Liver (tissue), 3 donors: ENCODE data around the gene HLA-DRA.

Experiments
- GABPA ChIP-seq, 2 donors: IDR thresholded peaks in 1 of 2; conservative IDR thresholded peaks in 1 of 2; 2 replicates each; pipeline ENCODE4 v1.6.1; 2016; ENCODE audit warnings: antibody characterized with exemption in 2 of 2, mild to moderate bottlenecking in 1 of 2, moderate library complexity in 1 of 2
- JUND ChIP-seq, 2 donors: IDR thresholded peaks; 2 replicates each; pipeline ENCODE4 v1.6.1; 2016; ENCODE audit warnings: antibody characterized with exemption in 2 of 2
- MAX ChIP-seq: IDR thresholded peaks from 2 replicates; pipeline ENCODE4 v1.6.1; 2016; ENCODE audit warnings: antibody characterized with exemption
- RXRA ChIP-seq, 2 donors: IDR thresholded peaks; 2 replicates each; pipeline ENCODE4 v1.6.1; 2017 to 2018; ENCODE audit warnings: antibody characterized with exemption in 2 of 2, mild to moderate bottlenecking in 1 of 2
- ZBTB33 ChIP-seq: IDR thresholded peaks from 2 replicates; pipeline ENCODE4 v1.6.1; 2016; ENCODE audit warnings: antibody characterized with exemption
- TF ChIP-seq, protein P1 (sequence below): fragments of 150-350 bp; IDR thresholded peaks from 2 replicates; pipeline ENCODE4 v1.5.1; 2017; ENCODE audit warnings: improper control_type of control experiment, low read depth, low read length; ENCODE audit not compliant: missing input control
- TF ChIP-seq, protein P2 (sequence below): IDR thresholded peaks from 2 replicates; pipeline ENCODE4 v1.6.1; 2016; ENCODE audit warnings: antibody characterized with exemption
- TF ChIP-seq, protein P3 (sequence below): IDR thresholded peaks from 2 replicates; pipeline ENCODE4 v1.6.1; 2016; ENCODE audit warnings: antibody characterized with exemption, mild to moderate bottlenecking
- donor health status: healthy.
- donor health status: healthy.

DNA sequence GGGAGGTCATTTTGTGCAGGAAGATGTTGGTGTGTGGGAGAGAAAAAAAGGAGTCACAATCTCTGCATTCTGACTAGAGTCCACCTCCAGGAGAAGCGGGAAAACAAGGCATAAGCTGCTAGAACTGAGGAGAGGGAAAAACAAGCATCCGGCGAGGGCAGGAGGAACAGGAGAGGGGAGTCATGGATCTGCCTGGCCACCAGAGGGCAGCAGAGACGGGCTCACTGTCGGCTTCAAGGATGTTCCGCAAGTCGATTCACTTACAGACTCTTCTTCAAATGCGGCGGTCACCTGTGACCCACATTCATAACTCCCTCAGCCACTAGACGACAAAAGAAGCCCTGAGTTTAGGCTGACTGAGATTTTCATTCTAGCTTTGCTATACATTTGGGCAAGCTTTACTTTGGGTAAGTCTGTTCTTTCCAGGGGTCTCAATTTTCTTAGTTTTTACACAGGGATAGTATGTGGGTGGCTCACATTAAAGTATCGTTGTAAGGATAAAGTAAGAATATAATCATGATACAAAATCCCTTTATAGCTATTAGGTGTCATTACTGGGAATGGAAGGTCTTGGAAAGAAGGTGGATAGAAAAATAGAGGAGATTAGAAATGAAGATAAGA is 26.1 kb upstream of the HLA-DRA start:
- TF ChIP-seq, protein P1, sequence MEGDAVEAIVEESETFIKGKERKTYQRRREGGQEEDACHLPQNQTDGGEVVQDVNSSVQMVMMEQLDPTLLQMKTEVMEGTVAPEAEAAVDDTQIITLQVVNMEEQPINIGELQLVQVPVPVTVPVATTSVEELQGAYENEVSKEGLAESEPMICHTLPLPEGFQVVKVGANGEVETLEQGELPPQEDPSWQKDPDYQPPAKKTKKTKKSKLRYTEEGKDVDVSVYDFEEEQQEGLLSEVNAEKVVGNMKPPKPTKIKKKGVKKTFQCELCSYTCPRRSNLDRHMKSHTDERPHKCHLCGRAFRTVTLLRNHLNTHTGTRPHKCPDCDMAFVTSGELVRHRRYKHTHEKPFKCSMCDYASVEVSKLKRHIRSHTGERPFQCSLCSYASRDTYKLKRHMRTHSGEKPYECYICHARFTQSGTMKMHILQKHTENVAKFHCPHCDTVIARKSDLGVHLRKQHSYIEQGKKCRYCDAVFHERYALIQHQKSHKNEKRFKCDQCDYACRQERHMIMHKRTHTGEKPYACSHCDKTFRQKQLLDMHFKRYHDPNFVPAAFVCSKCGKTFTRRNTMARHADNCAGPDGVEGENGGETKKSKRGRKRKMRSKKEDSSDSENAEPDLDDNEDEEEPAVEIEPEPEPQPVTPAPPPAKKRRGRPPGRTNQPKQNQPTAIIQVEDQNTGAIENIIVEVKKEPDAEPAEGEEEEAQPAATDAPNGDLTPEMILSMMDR: peak; percentile 92
- TF ChIP-seq RXRA (IDR thresholded peaks at IDR 0.05) (no peak), JUND (IDR thresholded peaks at IDR 0.05) (no peak), MAX (no peak), ZBTB33 (no peak), GABPA (IDR thresholded peaks at IDR 0.05 in 1 of 2, conservative IDR thresholded peaks at IDR 0.05 in 1 of 2) (no peak)
- TF ChIP-seq, protein P2, sequence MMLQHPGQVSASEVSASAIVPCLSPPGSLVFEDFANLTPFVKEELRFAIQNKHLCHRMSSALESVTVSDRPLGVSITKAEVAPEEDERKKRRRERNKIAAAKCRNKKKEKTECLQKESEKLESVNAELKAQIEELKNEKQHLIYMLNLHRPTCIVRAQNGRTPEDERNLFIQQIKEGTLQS: no peak
- TF ChIP-seq, protein P3, sequence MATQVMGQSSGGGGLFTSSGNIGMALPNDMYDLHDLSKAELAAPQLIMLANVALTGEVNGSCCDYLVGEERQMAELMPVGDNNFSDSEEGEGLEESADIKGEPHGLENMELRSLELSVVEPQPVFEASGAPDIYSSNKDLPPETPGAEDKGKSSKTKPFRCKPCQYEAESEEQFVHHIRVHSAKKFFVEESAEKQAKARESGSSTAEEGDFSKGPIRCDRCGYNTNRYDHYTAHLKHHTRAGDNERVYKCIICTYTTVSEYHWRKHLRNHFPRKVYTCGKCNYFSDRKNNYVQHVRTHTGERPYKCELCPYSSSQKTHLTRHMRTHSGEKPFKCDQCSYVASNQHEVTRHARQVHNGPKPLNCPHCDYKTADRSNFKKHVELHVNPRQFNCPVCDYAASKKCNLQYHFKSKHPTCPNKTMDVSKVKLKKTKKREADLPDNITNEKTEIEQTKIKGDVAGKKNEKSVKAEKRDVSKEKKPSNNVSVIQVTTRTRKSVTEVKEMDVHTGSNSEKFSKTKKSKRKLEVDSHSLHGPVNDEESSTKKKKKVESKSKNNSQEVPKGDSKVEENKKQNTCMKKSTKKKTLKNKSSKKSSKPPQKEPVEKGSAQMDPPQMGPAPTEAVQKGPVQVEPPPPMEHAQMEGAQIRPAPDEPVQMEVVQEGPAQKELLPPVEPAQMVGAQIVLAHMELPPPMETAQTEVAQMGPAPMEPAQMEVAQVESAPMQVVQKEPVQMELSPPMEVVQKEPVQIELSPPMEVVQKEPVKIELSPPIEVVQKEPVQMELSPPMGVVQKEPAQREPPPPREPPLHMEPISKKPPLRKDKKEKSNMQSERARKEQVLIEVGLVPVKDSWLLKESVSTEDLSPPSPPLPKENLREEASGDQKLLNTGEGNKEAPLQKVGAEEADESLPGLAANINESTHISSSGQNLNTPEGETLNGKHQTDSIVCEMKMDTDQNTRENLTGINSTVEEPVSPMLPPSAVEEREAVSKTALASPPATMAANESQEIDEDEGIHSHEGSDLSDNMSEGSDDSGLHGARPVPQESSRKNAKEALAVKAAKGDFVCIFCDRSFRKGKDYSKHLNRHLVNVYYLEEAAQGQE: no peak
